ENCODE data around the gene PROM2. TPM values are rescaled to one million over a fixed set of nuclear protein-coding genes. Genes with fewer than 3 reads are reported as not detected.

The PROM2 gene
- total RNA-seq, 1 experiment from 2014 or later = not detected

DNA sequence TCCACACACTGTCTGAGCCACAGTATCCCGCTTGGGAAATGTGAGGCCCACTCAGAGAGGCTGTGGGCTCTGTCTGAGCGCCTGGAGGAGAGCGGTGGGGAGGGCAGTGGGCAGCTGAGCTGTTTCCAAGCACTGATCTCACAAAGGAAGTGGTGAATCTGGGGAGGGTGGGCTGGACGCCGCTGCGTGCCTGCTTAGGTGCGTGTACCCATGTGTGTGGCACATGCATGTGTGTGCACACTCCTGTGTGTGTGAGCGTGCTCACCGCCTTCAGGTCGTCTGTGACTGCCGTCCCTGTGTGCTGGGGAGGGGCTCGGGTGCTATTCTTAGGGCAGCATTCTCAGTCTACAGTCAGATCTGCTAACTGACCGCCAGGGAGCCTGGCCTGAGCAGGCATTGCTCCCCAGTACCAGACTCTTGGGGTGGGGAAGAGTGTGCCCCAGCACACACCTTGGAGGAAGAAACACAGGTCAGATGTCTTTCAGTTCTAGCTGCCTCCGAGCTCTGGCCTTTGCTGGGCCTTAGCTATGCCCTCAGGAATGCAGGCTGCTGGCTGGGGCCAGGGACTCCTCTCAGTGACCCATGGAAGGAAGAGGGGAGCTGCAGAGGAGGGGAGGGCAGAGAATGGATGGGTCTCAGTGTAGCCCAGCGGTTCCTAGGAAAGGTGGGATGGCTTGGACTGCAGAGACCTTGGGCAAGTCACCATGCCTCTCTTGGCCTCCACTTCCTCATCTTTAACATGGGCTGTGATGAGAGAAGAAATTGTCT lies 54.3 kb downstream of the PROM2 start:
- in situ Hi-C loops (cut with HindIII; ENCODE audit: low pct_unique_long_range_greater_than_20kb, low sequenced_read_pairs) = no loop called here
- DNase-seq (ENCODE audit: low read depth) = no peak

DNA sequence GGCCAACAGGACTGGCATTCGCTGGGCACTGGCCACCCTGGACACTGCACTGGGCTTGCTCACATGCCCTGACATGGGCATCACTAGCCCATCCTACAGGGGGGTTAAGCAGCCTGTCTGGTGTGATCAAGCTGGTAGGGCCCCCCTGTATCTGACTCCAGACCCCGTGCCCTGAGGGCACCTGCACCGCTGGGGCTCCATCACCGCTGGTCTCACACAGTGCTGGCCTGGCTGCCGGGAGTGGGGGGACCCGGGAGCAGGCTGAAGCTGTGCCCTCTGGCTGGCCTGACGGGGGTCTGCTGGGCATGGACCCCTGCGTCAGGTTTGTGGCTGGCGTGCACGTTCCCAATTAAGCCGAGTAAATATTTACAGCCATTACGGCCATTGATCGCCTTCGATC lies 55.2 kb downstream of the PROM2 start:
- no peak for DNase-seq (ENCODE audit: low read depth)
- in situ Hi-C loops (cut with HindIII; ENCODE audit: low pct_unique_long_range_greater_than_20kb, low sequenced_read_pairs) = no loop called here

DNA sequence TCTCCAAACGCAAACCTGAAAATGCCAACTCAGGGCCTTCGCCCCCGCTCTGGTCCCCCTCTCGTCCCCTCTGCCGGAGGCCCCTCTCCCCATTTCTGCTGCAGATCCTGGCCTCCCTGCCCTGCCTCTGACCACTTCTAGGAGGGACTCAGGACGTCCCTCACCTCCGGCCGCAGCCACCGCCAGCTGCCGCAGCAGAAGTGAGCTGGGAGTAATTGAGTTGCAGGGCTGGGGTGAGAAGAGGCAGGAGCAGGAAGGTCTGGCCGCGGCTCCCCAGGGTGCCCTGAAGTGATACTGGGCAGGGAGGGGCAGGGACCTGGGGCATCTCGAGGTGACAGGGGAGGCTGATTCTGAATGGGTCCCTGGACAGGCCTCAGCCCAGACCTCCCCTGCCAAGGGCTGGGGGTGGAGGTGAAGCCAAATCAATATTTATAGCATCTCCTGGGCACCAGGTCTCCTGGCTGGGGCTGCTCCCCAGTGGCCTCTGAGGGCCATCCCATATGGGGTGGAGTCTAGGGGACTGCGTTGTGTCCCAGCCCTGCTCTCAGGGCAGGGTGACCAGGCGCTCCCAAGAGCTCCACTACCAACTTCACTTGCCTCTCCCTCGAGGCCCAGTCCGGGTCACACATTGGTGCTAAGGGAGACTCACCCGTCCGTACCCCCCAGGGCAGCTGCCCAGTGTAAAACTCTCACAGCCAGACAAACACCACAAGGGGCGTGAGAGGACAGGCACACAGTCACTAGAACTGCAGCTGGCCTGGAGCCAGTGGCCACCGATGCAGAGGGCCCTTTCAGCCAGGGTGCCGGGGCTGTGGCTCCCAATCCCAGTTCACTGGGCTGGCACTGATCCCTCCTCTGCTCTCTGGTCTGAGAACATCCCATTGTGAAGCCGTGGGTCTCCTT lies 55.9 kb downstream of the PROM2 start:
- in situ Hi-C loops (cut with HindIII; ENCODE audit: low pct_unique_long_range_greater_than_20kb, low sequenced_read_pairs) = no loop called here
- peak; percentile 66 for DNase-seq (ENCODE audit: low read depth)

DNA sequence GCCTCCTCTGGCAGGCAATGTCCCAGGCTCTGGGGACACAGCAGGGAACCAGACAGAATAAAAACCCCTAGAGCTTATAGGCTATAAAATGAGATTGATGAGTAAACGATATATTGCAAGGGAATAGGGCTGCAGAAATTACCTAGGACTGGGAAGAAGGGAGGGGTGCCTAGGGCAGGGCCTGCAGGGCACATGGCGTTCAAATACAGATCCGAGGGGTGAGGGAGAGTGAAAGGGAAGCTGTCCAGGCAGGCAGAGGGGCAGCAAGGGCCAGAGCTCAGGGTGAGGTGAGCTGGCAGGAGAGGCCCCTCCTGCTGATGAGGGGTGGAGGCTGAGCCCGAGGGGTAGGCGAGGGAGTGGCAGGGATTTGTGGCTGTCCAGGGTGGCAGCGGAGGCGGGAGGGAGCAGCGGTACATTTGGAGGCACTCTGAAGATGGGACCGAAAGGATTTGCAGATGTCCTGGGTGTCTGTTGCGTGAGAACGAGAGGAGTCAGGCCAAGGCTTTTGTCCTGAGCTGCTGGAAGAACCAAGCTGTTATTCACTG lies 56.6 kb downstream of the PROM2 start:
- in situ Hi-C loops (cut with HindIII; ENCODE audit: low pct_unique_long_range_greater_than_20kb, low sequenced_read_pairs) = no loop called here
- DNase-seq (ENCODE audit: low read depth) = no peak

DNA sequence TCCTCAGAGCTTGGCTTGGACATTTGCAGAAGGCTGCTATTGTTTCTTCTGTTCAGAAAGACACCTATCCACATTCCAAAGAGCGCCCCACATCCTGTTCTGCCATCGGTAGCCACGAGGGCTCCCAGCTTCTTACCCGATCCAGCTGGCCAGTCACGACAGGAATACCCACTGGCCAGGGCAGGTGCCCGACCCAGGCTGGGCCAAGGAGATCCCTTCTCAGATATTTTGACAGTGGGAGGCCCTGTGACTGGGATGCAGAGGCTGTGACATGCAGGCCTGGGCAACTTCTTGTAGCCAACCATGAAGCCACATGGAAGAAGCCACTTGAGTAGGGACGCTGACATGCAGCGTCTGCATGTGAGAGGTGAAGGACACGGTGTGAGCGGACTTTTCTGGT lies 57.4 kb downstream of the PROM2 start:
- in situ Hi-C loops (cut with HindIII; ENCODE audit: low pct_unique_long_range_greater_than_20kb, low sequenced_read_pairs) = no loop called here
- no peak for DNase-seq (ENCODE audit: low read depth)

DNA sequence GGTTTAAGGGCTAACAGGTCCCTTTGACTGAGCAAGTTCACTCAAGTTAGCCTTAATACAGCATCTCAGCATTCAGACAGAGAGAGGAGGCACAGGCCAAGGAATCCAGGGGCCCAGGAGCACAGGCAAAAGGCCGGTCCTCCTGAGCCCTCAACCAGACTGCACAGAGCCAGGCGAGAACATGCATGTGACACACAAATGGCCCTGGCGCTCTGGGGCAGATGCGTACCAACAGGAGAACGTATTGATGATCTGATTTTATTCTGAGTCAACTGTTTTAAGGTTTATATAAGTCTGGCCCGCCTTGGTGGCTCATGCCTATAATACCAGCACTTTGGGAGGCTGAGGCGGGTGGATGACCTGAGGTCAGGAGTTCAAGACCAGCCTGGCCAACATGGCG lies 57.8 kb downstream of the PROM2 start:
- no peak for DNase-seq (ENCODE audit: low read depth)
- in situ Hi-C loops (cut with HindIII; ENCODE audit: low pct_unique_long_range_greater_than_20kb, low sequenced_read_pairs) = no loop called here

DNA sequence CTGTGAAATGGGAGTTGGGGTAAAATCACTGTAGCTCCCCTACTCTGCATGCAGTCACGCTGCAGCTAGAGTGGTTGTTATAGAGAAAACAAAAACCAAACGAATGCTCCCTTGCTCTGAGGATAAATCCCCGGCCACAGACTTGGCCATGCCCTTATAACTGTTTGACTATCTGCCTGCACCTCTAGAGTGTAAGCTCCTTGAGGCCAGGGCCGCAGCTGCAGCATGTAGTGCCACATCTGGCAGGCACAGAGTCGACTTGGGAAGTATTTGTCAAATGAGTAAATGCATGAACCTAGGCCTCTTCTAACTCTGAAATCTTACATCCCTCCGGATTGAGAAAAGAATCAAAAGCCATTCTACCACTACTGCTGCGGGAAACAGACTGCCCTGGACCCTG lies 58.8 kb downstream of the PROM2 start:
- DNase-seq (ENCODE audit: low read depth) = no peak
- in situ Hi-C loops (cut with HindIII; ENCODE audit: low pct_unique_long_range_greater_than_20kb, low sequenced_read_pairs) = no loop called here

DNA sequence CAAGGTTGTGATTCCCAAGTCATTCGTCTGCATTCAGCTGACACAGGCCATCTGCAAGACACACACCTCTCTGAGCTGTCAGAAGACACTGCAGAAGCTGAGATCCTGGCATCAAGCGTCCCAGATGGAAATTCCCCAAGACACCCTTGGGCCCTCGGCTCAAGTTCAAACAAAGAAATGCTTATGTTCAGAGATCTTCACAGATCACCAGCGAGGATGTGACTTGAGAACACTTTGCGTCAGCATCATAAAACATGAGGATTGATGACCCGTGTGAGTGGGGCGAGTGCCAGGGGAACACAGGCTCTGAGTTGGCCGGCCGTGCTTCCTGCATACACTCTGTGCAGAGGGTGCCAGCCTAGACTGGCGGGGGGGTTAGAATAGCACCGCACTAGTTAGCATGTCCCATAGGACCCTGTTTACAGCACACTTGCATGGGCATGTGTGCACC lies 59.7 kb downstream of the PROM2 start:
- peak; percentile 97 for DNase-seq (ENCODE audit: low read depth)
- in situ Hi-C loops (cut with HindIII; ENCODE audit: low pct_unique_long_range_greater_than_20kb, low sequenced_read_pairs) = no loop called here

DNA sequence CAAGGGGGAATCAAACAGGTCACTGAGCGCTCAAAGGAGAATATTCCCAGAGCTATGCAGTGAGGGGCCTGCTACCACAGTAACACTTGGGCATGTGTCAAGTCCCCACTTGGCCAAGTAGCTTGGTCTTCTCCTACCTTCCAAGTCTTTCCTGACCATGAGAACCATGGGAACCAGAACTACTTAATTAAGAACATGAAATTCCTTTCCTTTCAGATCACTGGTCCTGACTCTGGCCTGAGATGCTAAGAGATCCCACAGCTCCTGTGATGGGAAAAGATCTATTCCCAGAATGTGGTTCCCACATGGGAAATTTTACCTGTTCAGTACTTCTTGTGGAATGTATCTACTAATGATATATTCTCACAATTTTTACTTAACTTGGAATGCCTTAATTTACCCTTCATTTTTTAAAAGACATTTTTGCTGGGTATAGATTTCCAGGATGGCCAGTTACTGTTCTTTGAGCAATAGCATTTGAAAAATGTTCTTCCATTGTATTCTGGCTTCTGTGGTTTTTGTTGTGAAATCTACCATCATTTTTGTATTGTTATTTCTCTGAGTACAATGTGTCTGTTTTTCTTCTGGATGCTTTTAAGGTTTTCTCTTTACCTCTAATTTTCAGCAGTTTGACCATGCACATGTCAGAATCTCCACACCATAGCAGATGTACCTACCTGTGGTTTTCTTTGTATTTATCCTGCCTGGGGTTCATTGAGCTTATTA lies 60.8 kb downstream of the PROM2 start:
- in situ Hi-C loops (cut with HindIII; ENCODE audit: low pct_unique_long_range_greater_than_20kb, low sequenced_read_pairs) = no loop called here
- DNase-seq (ENCODE audit: low read depth) = no peak

DNA sequence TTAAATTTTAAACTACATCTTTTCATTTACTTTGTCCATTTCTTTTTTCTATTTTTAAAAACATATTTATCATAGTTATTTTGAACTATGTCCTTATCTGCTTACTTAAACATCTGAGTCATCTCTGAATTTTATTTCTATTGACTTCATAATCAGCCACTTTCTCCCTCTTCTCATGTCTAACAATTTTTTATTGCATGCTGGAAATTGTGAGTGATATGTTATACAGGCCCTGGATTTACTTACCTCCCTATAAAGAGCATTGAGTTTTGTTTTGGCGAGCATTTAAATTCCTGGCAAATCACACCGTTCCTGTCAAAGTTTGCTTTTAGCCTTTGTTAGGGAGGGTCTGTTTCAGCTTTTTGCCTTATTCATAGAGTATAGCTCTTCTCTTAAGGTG lies 62.2 kb downstream of the PROM2 start:
- no peak for DNase-seq (ENCODE audit: low read depth)
- in situ Hi-C loops (cut with HindIII; ENCODE audit: low pct_unique_long_range_greater_than_20kb, low sequenced_read_pairs) = no loop called here

DNA sequence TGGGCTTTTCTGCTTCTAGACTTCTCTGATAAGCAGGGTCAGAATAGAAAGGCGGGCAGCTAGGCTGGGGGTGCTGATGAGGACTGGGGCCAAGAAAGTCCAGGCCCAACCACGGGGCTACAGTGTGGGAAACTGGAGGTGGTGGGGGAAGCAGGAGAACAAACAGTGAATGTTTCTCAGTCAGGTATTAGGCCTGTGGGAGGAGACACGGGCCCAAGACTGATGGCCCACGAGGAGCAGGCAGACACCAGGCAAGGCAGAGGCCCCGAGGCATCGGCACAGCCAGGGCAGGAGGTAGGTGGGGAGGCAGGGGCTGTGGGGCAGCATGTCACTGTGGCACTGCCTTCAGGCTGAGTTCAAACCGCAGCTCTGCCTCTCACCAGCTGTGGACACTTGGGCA lies 63.6 kb downstream of the PROM2 start:
- in situ Hi-C loops (cut with HindIII; ENCODE audit: low pct_unique_long_range_greater_than_20kb, low sequenced_read_pairs) = no loop called here
- DNase-seq (ENCODE audit: low read depth) = no peak

Other genes starting within 250 kb of the PROM2 start
- 1.4 TPM in 1 of 2 replicates, not detected in the other for gene MAL, start 248.7 kb upstream of the PROM2 start, total RNA-seq (2014; rRNA removed; shearing (Covaris generic); ENCODE audit: low replicate concordance)
- 104 and 112 TPM in 2 replicates for gene MRPS5, start 152.6 kb upstream of the PROM2 start, total RNA-seq (2014; rRNA removed; shearing (Covaris generic); ENCODE audit: low replicate concordance)
- gene ZNF514, start 114.6 kb upstream of the PROM2 start, total RNA-seq (2014; rRNA removed; shearing (Covaris generic); ENCODE audit: low replicate concordance) = 14.7 and 18.1 TPM in 2 replicates
- gene ZNF2, start 108.6 kb upstream of the PROM2 start, total RNA-seq (2014; rRNA removed; shearing (Covaris generic); ENCODE audit: low replicate concordance) = 3.3 and 4.4 TPM in 2 replicates
- gene ZNF892, start 66.9 kb upstream of the PROM2 start, total RNA-seq (2014; rRNA removed; shearing (Covaris generic); ENCODE audit: low replicate concordance) = 1.4 and 3.2 TPM in 2 replicates
- gene KCNIP3, start 22.9 kb downstream of the PROM2 start, total RNA-seq (2014; rRNA removed; shearing (Covaris generic); ENCODE audit: low replicate concordance) = 1.0 and 1.2 TPM in 2 replicates
- 51.3 and 99.1 TPM in 2 replicates for gene FAHD2A, start 128.3 kb downstream of the PROM2 start, total RNA-seq (2014; rRNA removed; shearing (Covaris generic); ENCODE audit: low replicate concordance)
- not detected in 2 replicates for gene TRIM43B, start 210.3 kb downstream of the PROM2 start, total RNA-seq (2014; rRNA removed; shearing (Covaris generic); ENCODE audit: low replicate concordance)

Data from Caki2 (cell line).